Measurements from ENCODE around the gene RGS6.
A peak's percentile ranks its signal among the peaks of the same experiment; 100 is the strongest.

- TF ChIP-seq CTCF (conservative IDR thresholded peaks at IDR 0.05; ENCODE audit: low read depth, low read length) (peak; percentile 86), EZH2 (IDR thresholded peaks at IDR 0.05; ENCODE audit: low read length, unreplicated experiment) (no peak), EZH2phosphoT487 (IDR thresholded peaks at IDR 0.05; ENCODE audit: borderline replicate concordance, low read length) (no peak)
Measured at GRCh38 chr14:72104011-72104613, 171.9 kb downstream of the RGS6 start.
